HepG2 (cell line): Measurements from ENCODE around the gene PKDREJ. TPM values are rescaled to one million over a fixed set of nuclear protein-coding genes. Genes with fewer than 3 reads are reported as not detected.

Source experiments
- BRCA1 ChIP-seq: sonication (generic); formaldehyde crosslinking; IDR thresholded peaks from 2 replicates; pipeline ENCODE4 v1.4.0; 2020; ENCODE audit warnings: missing genetic modification reagents
- ELF1 ChIP-seq: sonication (generic); formaldehyde crosslinking; IDR thresholded peaks from 2 replicates; pipeline ENCODE4 v1.4.0; 2020; ENCODE audit warnings: missing genetic modification reagents
- GZF1 ChIP-seq: sonication (generic); formaldehyde crosslinking; IDR thresholded peaks from 2 replicates; pipeline ENCODE4 v1.5.1; 2020; ENCODE audit warnings: mild to moderate bottlenecking, missing genetic modification reagents
- HNF4G ChIP-seq, 2 experiments: sonication (generic) in 1 of 2; formaldehyde crosslinking in 1 of 2; IDR thresholded peaks; 2 replicates each; pipeline versions ENCODE4 v1.4.0 to v1.6.1; 2011 to 2020; ENCODE audit warnings: borderline replicate concordance in 2 of 2, low read depth in 2 of 2, mild to moderate bottlenecking in 2 of 2, low read length in 1 of 2, missing genetic modification reagents in 1 of 2, moderate library complexity in 1 of 2
- NFYB ChIP-seq: sonication (generic); formaldehyde crosslinking; IDR thresholded peaks from 2 replicates; pipeline ENCODE4 v1.4.0; 2020; ENCODE audit warnings: missing genetic modification reagents
- PAWR ChIP-seq: sonication (generic); formaldehyde crosslinking; IDR thresholded peaks from 2 replicates; pipeline ENCODE4 v1.4.0; 2020; ENCODE audit warnings: missing genetic modification reagents, mild to moderate bottlenecking, borderline replicate concordance
- PBX3 ChIP-seq: sonication (generic); formaldehyde crosslinking; IDR thresholded peaks from 2 replicates; pipeline ENCODE4 v1.8.1; 2023; ENCODE audit warnings: missing genetic modification reagents, inconsistent platforms, borderline replicate concordance
- POGZ ChIP-seq: sonication (generic); formaldehyde crosslinking; IDR thresholded peaks from 2 replicates; pipeline ENCODE4 v1.4.0; 2020; ENCODE audit warnings: mild to moderate bottlenecking, missing genetic modification reagents
- RCOR2 ChIP-seq: IDR thresholded peaks from 2 replicates; pipeline ENCODE4 v1.6.1; 2016; ENCODE audit warnings: missing biosample characterization, missing genetic modification reagents
- SNAI1 ChIP-seq: sonication (generic); formaldehyde crosslinking; IDR thresholded peaks from 2 replicates; pipeline ENCODE4 v1.5.0; 2020; ENCODE audit warnings: mild to moderate bottlenecking, missing genetic modification reagents, borderline replicate concordance
- TARDBP ChIP-seq: sonication (generic); formaldehyde crosslinking; IDR thresholded peaks from 2 replicates; pipeline ENCODE4 v1.8.0; 2022; ENCODE audit warnings: mild to moderate bottlenecking, missing genetic modification reagents
- ZFP91 ChIP-seq: sonication (generic); formaldehyde crosslinking; IDR thresholded peaks from 2 replicates; pipeline ENCODE4 v1.9.0; 2022; ENCODE audit warnings: missing genetic modification reagents, mild to moderate bottlenecking, borderline replicate concordance
- ZNF207 ChIP-seq: fragments of 450-650 bp; IDR thresholded peaks from 2 replicates; pipeline ENCODE4 v1.6.1; 2016; ENCODE audit warnings: antibody characterized with exemption, borderline replicate concordance
- ZNF619 ChIP-seq: sonication (generic); formaldehyde crosslinking; IDR thresholded peaks from 2 replicates; pipeline ENCODE4 v1.4.0; 2020; ENCODE audit warnings: mild to moderate bottlenecking, missing genetic modification reagents
- ZNF772 ChIP-seq: sonication (generic); formaldehyde crosslinking; IDR thresholded peaks from 2 replicates; pipeline ENCODE4 v1.5.0; 2020; ENCODE audit warnings: mild to moderate bottlenecking, missing genetic modification reagents
- polyA plus RNA-seq, 8 experiments: library from polyadenylated mRNA; depleted of rRNA in 3 of 8; stranded (reverse) in 7 of 8; unstranded in 1 of 8; fragments of >200 nt; fragmentation: Illumina TruSeq in 4 of 8; extraction: Trizol in 4 of 8; gene quantifications; 2 replicates each; pipeline versions ENCODE4 v1.2.1 to v1.2.3, GENCODE V29; 2011 to 2016; ENCODE audit warnings: low read depth in 4 of 8, missing spikeins in 1 of 8, mixed read lengths in 1 of 8; ENCODE audit not compliant: insufficient read depth in 1 of 8
- total RNA-seq, 5 experiments: library from RNA; depleted of rRNA; stranded (reverse); fragments of >200 nt; fragmentation: Illumina TruSeq; extraction: Trizol; gene quantifications; 2 replicates each; pipeline ENCODE4 v1.2.3, GENCODE V29; 2016; ENCODE audit warnings: low read depth in 1 of 5
- TF ChIP-seq, protein P1 (sequence below): sonication (generic); formaldehyde crosslinking; IDR thresholded peaks from 2 replicates; pipeline ENCODE4 v1.4.0; 2020; ENCODE audit warnings: missing genetic modification reagents, borderline replicate concordance
- TF ChIP-seq, protein P2 (sequence below): sonication (generic); formaldehyde crosslinking; IDR thresholded peaks from 2 replicates; pipeline ENCODE4 v1.5.0; 2020; ENCODE audit warnings: mild to moderate bottlenecking, low read depth, missing genetic modification reagents, borderline replicate concordance
- TF ChIP-seq, protein P3 (sequence below): IDR thresholded peaks from 2 replicates; pipeline ENCODE4 v1.6.1; 2016; ENCODE audit warnings: low read depth, control low read depth
- TF ChIP-seq, protein P4 (sequence below): sonication (generic); formaldehyde crosslinking; IDR thresholded peaks from 2 replicates; pipeline ENCODE4 v1.8.1; 2023; ENCODE audit warnings: mild to moderate bottlenecking, missing genetic modification reagents

The PKDREJ gene
- total and polyA plus RNA-seq, 2 of the 13 experiments (the other 11 are each of a cell fraction or from before 2014, with no cell fraction given): not detected

GRCh38 chr22:46296257-46297150 lies 33.4 kb upstream of the PKDREJ start, which contains the start of gene GTSE1 (continued):
- TF ChIP-seq, protein P1, sequence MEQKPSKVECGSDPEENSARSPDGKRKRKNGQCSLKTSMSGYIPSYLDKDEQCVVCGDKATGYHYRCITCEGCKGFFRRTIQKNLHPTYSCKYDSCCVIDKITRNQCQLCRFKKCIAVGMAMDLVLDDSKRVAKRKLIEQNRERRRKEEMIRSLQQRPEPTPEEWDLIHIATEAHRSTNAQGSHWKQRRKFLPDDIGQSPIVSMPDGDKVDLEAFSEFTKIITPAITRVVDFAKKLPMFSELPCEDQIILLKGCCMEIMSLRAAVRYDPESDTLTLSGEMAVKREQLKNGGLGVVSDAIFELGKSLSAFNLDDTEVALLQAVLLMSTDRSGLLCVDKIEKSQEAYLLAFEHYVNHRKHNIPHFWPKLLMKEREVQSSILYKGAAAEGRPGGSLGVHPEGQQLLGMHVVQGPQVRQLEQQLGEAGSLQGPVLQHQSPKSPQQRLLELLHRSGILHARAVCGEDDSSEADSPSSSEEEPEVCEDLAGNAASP (CRISPR knock-in tag): 0 out of 2 replicates have a peak, but pooled peaks have one; percentile 17
- TF ChIP-seq RCOR2 (no peak), ZNF772 (CRISPR knock-in tag) (no peak), BRCA1 (CRISPR knock-in tag) (0 out of 2 replicates have a peak, but pooled peaks have one; percentile 38), PAWR (no peak), HNF4G (IDR thresholded peaks at IDR 0.05; ENCODE audit: borderline replicate concordance, low read depth, low read length) (no peak), HNF4G (CRISPR knock-in tag; IDR thresholded peaks at IDR 0.05; ENCODE audit: borderline replicate concordance, low read depth) (no peak), ZNF619 (CRISPR knock-in tag) (0 out of 2 replicates have a peak, but pooled peaks have one; percentile 46), POGZ (CRISPR knock-in tag) (no peak; the same call in 1 of the 2 replicates), SNAI1 (CRISPR knock-in tag) (0 out of 2 replicates have a peak, but pooled peaks have one; percentile 51), NFYB (CRISPR knock-in tag) (peak; percentile 90), GZF1 (0 out of 2 replicates have a peak, but pooled peaks have one; percentile 33), ZFP91 (peak; percentile 81; the same call in 1 of the 2 replicates), PBX3 (no peak), ZNF207 (no peak), TARDBP (no peak), ELF1 (CRISPR knock-in tag) (peak; percentile 99)
- TF ChIP-seq, protein P2, sequence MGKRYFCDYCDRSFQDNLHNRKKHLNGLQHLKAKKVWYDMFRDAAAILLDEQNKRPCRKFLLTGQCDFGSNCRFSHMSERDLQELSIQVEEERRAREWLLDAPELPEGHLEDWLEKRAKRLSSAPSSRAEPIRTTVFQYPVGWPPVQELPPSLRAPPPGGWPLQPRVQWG (CRISPR knock-in tag): no peak
- TF ChIP-seq, protein P3, sequence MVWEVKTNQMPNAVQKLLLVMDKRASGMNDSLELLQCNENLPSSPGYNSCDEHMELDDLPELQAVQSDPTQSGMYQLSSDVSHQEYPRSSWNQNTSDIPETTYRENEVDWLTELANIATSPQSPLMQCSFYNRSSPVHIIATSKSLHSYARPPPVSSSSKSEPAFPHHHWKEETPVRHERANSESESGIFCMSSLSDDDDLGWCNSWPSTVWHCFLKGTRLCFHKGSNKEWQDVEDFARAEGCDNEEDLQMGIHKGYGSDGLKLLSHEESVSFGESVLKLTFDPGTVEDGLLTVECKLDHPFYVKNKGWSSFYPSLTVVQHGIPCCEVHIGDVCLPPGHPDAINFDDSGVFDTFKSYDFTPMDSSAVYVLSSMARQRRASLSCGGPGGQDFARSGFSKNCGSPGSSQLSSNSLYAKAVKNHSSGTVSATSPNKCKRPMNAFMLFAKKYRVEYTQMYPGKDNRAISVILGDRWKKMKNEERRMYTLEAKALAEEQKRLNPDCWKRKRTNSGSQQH (CRISPR knock-in tag): peak; percentile 78; the same call in 1 of the 2 replicates
- TF ChIP-seq, protein P4, sequence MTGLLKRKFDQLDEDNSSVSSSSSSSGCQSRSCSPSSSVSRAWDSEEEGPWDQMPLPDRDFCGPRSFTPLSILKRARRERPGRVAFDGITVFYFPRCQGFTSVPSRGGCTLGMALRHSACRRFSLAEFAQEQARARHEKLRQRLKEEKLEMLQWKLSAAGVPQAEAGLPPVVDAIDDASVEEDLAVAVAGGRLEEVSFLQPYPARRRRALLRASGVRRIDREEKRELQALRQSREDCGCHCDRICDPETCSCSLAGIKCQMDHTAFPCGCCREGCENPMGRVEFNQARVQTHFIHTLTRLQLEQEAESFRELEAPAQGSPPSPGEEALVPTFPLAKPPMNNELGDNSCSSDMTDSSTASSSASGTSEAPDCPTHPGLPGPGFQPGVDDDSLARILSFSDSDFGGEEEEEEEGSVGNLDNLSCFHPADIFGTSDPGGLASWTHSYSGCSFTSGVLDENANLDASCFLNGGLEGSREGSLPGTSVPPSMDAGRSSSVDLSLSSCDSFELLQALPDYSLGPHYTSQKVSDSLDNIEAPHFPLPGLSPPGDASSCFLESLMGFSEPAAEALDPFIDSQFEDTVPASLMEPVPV (CRISPR knock-in tag): peak; percentile 99
